ENCODE results near the gene CMKLR1.

CMKLR1 gene

GRCh38 chr12:108271951-108272872, 66.9 kb downstream of the CMKLR1 start:
- no peak for DNase-seq (ENCODE audit: low read depth)
- H3K4me3 ChIP-seq (ENCODE audit: low read depth, low read length), result no peak overlapping the region

- DNase-seq (ENCODE audit: low read depth), result no peak
- no peak overlapping the region for H3K4me3 ChIP-seq (ENCODE audit: low read depth, low read length)
Observed at GRCh38 chr12:108270849-108271143, 68.3 kb downstream of the CMKLR1 start.

- no peak overlapping the region for H3K4me3 ChIP-seq (ENCODE audit: low read depth, low read length)
- DNase-seq (ENCODE audit: low read depth), result no peak
Observed at GRCh38 chr12:108270035-108270848, 68.9 kb downstream of the CMKLR1 start.

GRCh38 chr12:108269224-108269623, 69.9 kb downstream of the CMKLR1 start:
- H3K4me3 ChIP-seq (ENCODE audit: low read depth, low read length), result no peak overlapping the region
- DNase-seq (ENCODE audit: low read depth), result no peak

GRCh38 chr12:108268397-108268796, 70.7 kb downstream of the CMKLR1 start:
- no peak for DNase-seq (ENCODE audit: low read depth)
- no peak overlapping the region for H3K4me3 ChIP-seq (ENCODE audit: low read depth, low read length)

- H3K4me3 ChIP-seq (ENCODE audit: low read depth, low read length), result no peak overlapping the region
- no peak for DNase-seq (ENCODE audit: low read depth)
Observed at GRCh38 chr12:108267450-108267849, 71.7 kb downstream of the CMKLR1 start.

GRCh38 chr12:108266131-108266530, 73.0 kb downstream of the CMKLR1 start:
- no peak for DNase-seq (ENCODE audit: low read depth)
- no peak overlapping the region for H3K4me3 ChIP-seq (ENCODE audit: low read depth, low read length)

GRCh38 chr12:108265505-108265904, 73.6 kb downstream of the CMKLR1 start:
- DNase-seq (ENCODE audit: low read depth), result no peak
- H3K4me3 ChIP-seq (ENCODE audit: low read depth, low read length), result no peak overlapping the region

GRCh38 chr12:108260969-108261368, 78.1 kb downstream of the CMKLR1 start:
- no peak for DNase-seq (ENCODE audit: low read depth)
- H3K4me3 ChIP-seq (ENCODE audit: low read depth, low read length), result no peak overlapping the region

- no peak for DNase-seq (ENCODE audit: low read depth)
- H3K4me3 ChIP-seq (ENCODE audit: low read depth, low read length), result no peak overlapping the region
Observed at GRCh38 chr12:108260039-108260438, 79.1 kb downstream of the CMKLR1 start.

- no peak for DNase-seq (ENCODE audit: low read depth)
- no peak overlapping the region for H3K4me3 ChIP-seq (ENCODE audit: low read depth, low read length)
Observed at GRCh38 chr12:108257610-108258106, 81.5 kb downstream of the CMKLR1 start.

GRCh38 chr12:108257004-108257403, 82.1 kb downstream of the CMKLR1 start:
- no peak overlapping the region for H3K4me3 ChIP-seq (ENCODE audit: low read depth, low read length)
- DNase-seq (ENCODE audit: low read depth), result no peak

GRCh38 chr12:108255252-108255602, 83.9 kb downstream of the CMKLR1 start:
- H3K4me3 ChIP-seq (ENCODE audit: low read depth, low read length), result no peak overlapping the region
- no peak for DNase-seq (ENCODE audit: low read depth)

- DNase-seq (ENCODE audit: low read depth), result no peak
- no peak overlapping the region for H3K4me3 ChIP-seq (ENCODE audit: low read depth, low read length)
Observed at GRCh38 chr12:108254517-108255251, 84.4 kb downstream of the CMKLR1 start.

- no peak for DNase-seq (ENCODE audit: low read depth)
- H3K4me3 ChIP-seq (ENCODE audit: low read depth, low read length), result no peak overlapping the region
Observed at GRCh38 chr12:108254030-108254429, 85.1 kb downstream of the CMKLR1 start.

- no peak for DNase-seq (ENCODE audit: low read depth)
- no peak overlapping the region for H3K4me3 ChIP-seq (ENCODE audit: low read depth, low read length)
Observed at GRCh38 chr12:108253540-108253939, 85.6 kb downstream of the CMKLR1 start.

- no peak overlapping the region for H3K4me3 ChIP-seq (ENCODE audit: low read depth, low read length)
- no peak for DNase-seq (ENCODE audit: low read depth)
Observed at GRCh38 chr12:108252523-108252922, 86.6 kb downstream of the CMKLR1 start.

- H3K4me3 ChIP-seq (ENCODE audit: low read depth, low read length), result no peak overlapping the region
- DNase-seq (ENCODE audit: low read depth), result no peak
Observed at GRCh38 chr12:108248011-108248410, 91.1 kb downstream of the CMKLR1 start.

- DNase-seq (ENCODE audit: low read depth), result no peak
- no peak overlapping the region for H3K4me3 ChIP-seq (ENCODE audit: low read depth, low read length)
Observed at GRCh38 chr12:108247130-108247529, 92.0 kb downstream of the CMKLR1 start.
